BE2C (cell line): Measurements from ENCODE around the gene FOXL1.

Experiments used
- DNase-seq: peaks from one replicate; pipeline ENCODE4 v3.0.0-alpha.2; 2020
- H3K27me3 ChIP-seq: fragments of 250-450 bp; sonication (Bioruptor Pico); 2 replicates; pipeline ENCODE4 v1.5.1; 2020; ENCODE audit warnings: mild to moderate bottlenecking
- H3K36me3 ChIP-seq: fragments of 250-450 bp; sonication (Bioruptor Pico); 2 replicates; pipeline ENCODE4 v1.5.1; 2020; ENCODE audit warnings: mild to moderate bottlenecking
- H3K4me1 ChIP-seq: fragments of 250-450 bp; sonication (Bioruptor Pico); 2 replicates; pipeline ENCODE4 v1.5.1; 2020
- H3K4me3 ChIP-seq: 2 replicates; pipeline ENCODE4 v1.5.1; 2011; ENCODE audit warnings: low read depth, low read length
- H3K9me3 ChIP-seq: fragments of 250-450 bp; sonication (Bioruptor Pico); 2 replicates; pipeline ENCODE4 v1.5.1; 2020
- CTCF ChIP-seq: IDR thresholded peaks from 2 replicates; pipeline ENCODE4 v1.5.1; 2012; ENCODE audit warnings: mild to moderate bottlenecking, low read depth, low read length

The FOXL1 gene

GRCh38 chr16:86576591-86577313 is 1.6 kb upstream of the FOXL1 start:
- peaks cover 43% of the 10 kb centered on the region for H3K27me3 ChIP-seq
- H3K4me3 ChIP-seq: peak overlapping the region; percentile 47
- H3K36me3 ChIP-seq: no peaks in the 10 kb centered on the region
- no peaks in the 10 kb centered on the region for H3K9me3 ChIP-seq
- TF ChIP-seq CTCF: no peak
- no peak for DNase-seq
- no peaks in the 10 kb centered on the region for H3K4me1 ChIP-seq

DNA sequence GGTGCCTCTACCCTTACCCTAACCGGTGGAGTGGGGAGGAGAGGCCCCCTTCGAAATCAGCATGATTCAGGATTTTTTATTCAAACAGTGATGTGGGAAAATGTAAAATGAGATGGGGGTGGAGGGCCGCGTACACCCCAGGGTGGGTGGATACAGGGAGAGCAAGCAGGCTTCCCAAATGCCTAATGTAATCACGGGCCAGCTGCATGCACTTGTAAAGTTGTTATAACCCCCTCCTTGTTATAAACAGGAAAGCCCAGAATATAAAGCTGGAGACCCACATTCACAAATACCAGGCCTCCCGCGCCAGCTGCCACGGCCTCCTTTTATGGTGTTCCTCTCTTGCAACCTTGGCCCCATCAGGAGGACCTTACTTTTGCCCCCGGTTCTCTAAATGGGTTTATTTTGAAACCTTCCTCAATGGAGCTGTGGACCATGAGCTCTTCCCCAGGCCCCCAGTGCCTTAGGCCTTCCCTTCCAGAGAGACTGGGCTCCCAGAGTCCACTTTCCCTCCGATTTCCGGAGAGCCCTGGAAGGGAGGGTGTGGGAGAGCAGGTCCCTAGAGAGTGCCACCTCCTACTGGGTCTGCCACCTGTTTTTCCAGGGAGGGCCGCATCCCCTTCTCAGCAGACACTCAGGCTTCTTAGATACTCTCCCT is 906 bp upstream of the FOXL1 start:
- Histone ChIP-seq H3K4me1 (no peaks in the 10 kb centered on the region), H3K9me3 (no peaks in the 10 kb centered on the region), H3K27me3 (peaks cover 39% of the 10 kb centered on the region), H3K36me3 (no peaks in the 10 kb centered on the region), H3K4me3 (no peak overlapping the region)
- TF ChIP-seq CTCF: no peak
- no peak for DNase-seq

- H3K27me3 ChIP-seq: peaks cover 29% of the 10 kb centered on the region
- H3K4me1 ChIP-seq: no peaks in the 10 kb centered on the region
- H3K4me3 ChIP-seq: no peak overlapping the region
- H3K9me3 ChIP-seq: no peaks in the 10 kb centered on the region
- TF ChIP-seq CTCF: no peak
- DNase-seq: no peak
- no peaks in the 10 kb centered on the region for H3K36me3 ChIP-seq
These were observed 390 bp downstream of the FOXL1 start for GRCh38 chr16:86578611-86579267.

GRCh38 chr16:86579268-86580062 is 1.1 kb downstream of the FOXL1 start:
- H3K36me3 ChIP-seq: no peaks in the 10 kb centered on the region
- H3K27me3 ChIP-seq: peaks cover 22% of the 10 kb centered on the region
- H3K4me1 ChIP-seq: no peaks in the 10 kb centered on the region; the same call in 1 of the 2 replicates
- no peak for TF ChIP-seq CTCF
- no peak overlapping the region for H3K4me3 ChIP-seq
- DNase-seq: no peak
- H3K9me3 ChIP-seq: no peaks in the 10 kb centered on the region

- no peak for DNase-seq
- Histone ChIP-seq H3K9me3 (no peaks in the 10 kb centered on the region), H3K4me3 (no peak overlapping the region), H3K4me1 (no peaks in the 10 kb centered on the region; the same call in 1 of the 2 replicates), H3K36me3 (no peaks in the 10 kb centered on the region), H3K27me3 (peaks cover 14% of the 10 kb centered on the region)
- TF ChIP-seq CTCF: no peak
These were observed 1.9 kb downstream of the FOXL1 start for GRCh38 chr16:86580063-86580790.
